Measurements from ENCODE around the gene ARID5B.

- TF ChIP-seq ZNF148 (tag by site-specific recombination; IDR thresholded peaks at IDR 0.05; ENCODE audit: borderline replicate concordance) (no peak), ZNF19 (tag by site-specific recombination; IDR thresholded peaks at IDR 0.05; ENCODE audit: low read depth) (no peak), CTCF (tag by site-specific recombination; IDR thresholded peaks at IDR 0.05) (no peak), ZNF140 (tag by site-specific recombination; IDR thresholded peaks at IDR 0.05) (no peak), ZBTB8A (tag by site-specific recombination; IDR thresholded peaks at IDR 0.05) (no peak), PRDM1 (tag by site-specific recombination; IDR thresholded peaks at IDR 0.05) (no peak), ZNF133 (tag by site-specific recombination; IDR thresholded peaks at IDR 0.05) (no peak), ZNF202 (tag by site-specific recombination; IDR thresholded peaks at IDR 0.05; ENCODE audit: borderline replicate concordance) (no peak), ZNF513 (tag by site-specific recombination; IDR thresholded peaks at IDR 0.05) (no peak), ZSCAN30 (tag by site-specific recombination; IDR thresholded peaks at IDR 0.05) (no peak), ZNF530 (tag by site-specific recombination; IDR thresholded peaks at IDR 0.05; ENCODE audit: low read depth) (no peak), ZNF560 (tag by site-specific recombination; IDR thresholded peaks at IDR 0.05; ENCODE audit: borderline replicate concordance) (no peak)
Observed at GRCh38 chr10:62011558-62011957, 110.1 kb downstream of the ARID5B start.

Data from HEK293 (cell line).